B cell (primary cell): ENCODE measurements around the gene PALLD. TPM values are rescaled to one million over a fixed set of nuclear protein-coding genes. Genes with fewer than 3 reads are reported as not detected.

ENCODE experiments used
- ATAC-seq: fragments of 200-7000 bp; cut with Tn5 transposase; one replicate; pipeline ENCODE4 v1.10.0; 2021; ENCODE audit warnings: low read depth, mild to moderate bottlenecking, moderate number of reproducible peaks, moderate library complexity
- CTCF ChIA-PET: fragments of 350-600 bp; sonication (Branson Sonifier 250); formaldehyde crosslinking; loops from one replicate; lab custom pipeline; 2021; ENCODE audit warnings: antibody characterized with exemption, inconsistent platforms; lab: Charles Lee
- POLR2A ChIA-PET: fragments of 350-600 bp; sonication (Branson Sonifier 250); formaldehyde crosslinking; loops from one replicate; lab custom pipeline; 2021; ENCODE audit warnings: antibody characterized with exemption; lab: Charles Lee
- DNase-seq: peaks from one replicate; pipeline ENCODE4 v3.0.0; 2013
- H2AFZ ChIP-seq: 2 replicates; pipeline ENCODE4 v1.6.1; 2012; ENCODE audit warnings: mild to moderate bottlenecking, low read depth, low read length; ENCODE audit not compliant: insufficient read depth, poor library complexity, severe bottlenecking
- H3K27ac ChIP-seq, 2 donors: 1 replicate in 1 of 2; 2 replicates in 1 of 2; pipeline ENCODE4 v1.5.1; 2012 to 2013; ENCODE audit warnings: low read length in 2 of 2, mild to moderate bottlenecking in 2 of 2, moderate library complexity in 1 of 2
- H3K27me3 ChIP-seq, 4 experiments: fragments of 200-600 bp in 1 of 4; sonication (generic) in 1 of 4; replicated peaks in 1 of 4; 1 replicate in 2 of 4; 2 replicates in 2 of 4; pipeline versions ENCODE4 v1.6.1 to v1.7.0; 2013 to 2016; ENCODE audit warnings: low read length in 3 of 4, mild to moderate bottlenecking in 2 of 4, mixed read lengths in 1 of 4, moderate library complexity in 1 of 4; ENCODE audit not compliant: insufficient read depth in 4 of 4, control insufficient read depth in 3 of 4; ENCODE audit errors: control extremely low read depth in 1 of 4
- H3K36me3 ChIP-seq, 2 experiments: replicated peaks in 1 of 2; 1 replicate in 1 of 2; 2 replicates in 1 of 2; pipeline versions ENCODE4 v1.6.1 to v1.7.1; 2013; ENCODE audit warnings: low read length in 1 of 2; ENCODE audit not compliant: insufficient read depth in 2 of 2, control insufficient read depth in 1 of 2; ENCODE audit errors: control extremely low read depth in 1 of 2, extremely low read depth in 1 of 2
- H3K4me1 ChIP-seq, 2 donors: fragments of 200-600 bp in 1 of 2; sonication (generic) in 1 of 2; 1 replicate in 1 of 2; 2 replicates in 1 of 2; pipeline versions ENCODE4 v1.5.1 to v1.6.1; 2013 to 2017; ENCODE audit warnings: low read length in 2 of 2; ENCODE audit not compliant: control insufficient read depth in 2 of 2, insufficient read depth in 2 of 2
- H3K4me2 ChIP-seq: replicated peaks from 2 replicates; pipeline ENCODE3; 2012; ENCODE audit warnings: mild to moderate bottlenecking, low read depth, low read length; ENCODE audit not compliant: poor library complexity, severe bottlenecking
- H3K4me3 ChIP-seq, 5 experiments: fragments of 200-600 bp in 1 of 5; sonication (generic) in 1 of 5; 1 replicate in 3 of 5; 2 replicates in 2 of 5; pipeline versions ENCODE4 v1.5.1 to v1.7.0; 2011 to 2016; ENCODE audit warnings: low read length in 4 of 5, mild to moderate bottlenecking in 4 of 5, low read depth in 2 of 5, control low read depth in 1 of 5, moderate library complexity in 1 of 5; ENCODE audit not compliant: insufficient read depth in 1 of 5; ENCODE audit errors: control extremely low read depth in 1 of 5, extremely low read depth in 1 of 5
- H3K79me2 ChIP-seq: fragments of 200-600 bp; sonication (generic); one replicate; pipeline ENCODE4 v1.6.0; 2016; ENCODE audit warnings: low read length; ENCODE audit not compliant: control insufficient read depth, insufficient read depth
- H3K9ac ChIP-seq: fragments of 200-600 bp; sonication (generic); 2 replicates; pipeline ENCODE4 v1.6.1; 2017; ENCODE audit warnings: mild to moderate bottlenecking, low read length, moderate library complexity
- H3K9me3 ChIP-seq, 3 donors: one replicate each; pipeline versions ENCODE4 v1.6.1 to v1.7.1; 2013; ENCODE audit warnings: low read length in 2 of 3; ENCODE audit not compliant: control insufficient read depth in 2 of 3, insufficient read depth in 1 of 3; ENCODE audit errors: control extremely low read depth in 1 of 3
- H4K20me1 ChIP-seq: 2 replicates; pipeline ENCODE4 v1.6.0; 2012; ENCODE audit warnings: mild to moderate bottlenecking, low read length; ENCODE audit not compliant: insufficient read depth, control insufficient read depth, poor library complexity, severe bottlenecking
- H3K27ac Mint-ChIP-seq: one replicate; pipeline ENCODE4 v1.8.0; 2021; ENCODE audit warnings: mixed read lengths
- H3K27me3 Mint-ChIP-seq: one replicate; pipeline ENCODE4 v1.8.0; 2021; ENCODE audit warnings: mixed read lengths
- H3K4me1 Mint-ChIP-seq: one replicate; pipeline ENCODE4 v1.8.0; 2021; ENCODE audit warnings: mixed read lengths
- H3K4me3 Mint-ChIP-seq: one replicate; pipeline ENCODE4 v1.8.0; 2021; ENCODE audit warnings: mixed read lengths
- H3K9me3 Mint-ChIP-seq: one replicate; pipeline ENCODE4 v1.8.0; 2022; ENCODE audit warnings: mixed read lengths; ENCODE audit not compliant: insufficient read depth
- CTCF ChIP-seq: fragments of 200-600 bp; IDR thresholded peaks from one replicate; pipeline ENCODE4 v1.8.0; 2022; ENCODE audit warnings: antibody characterized with exemption, mild to moderate bottlenecking
- EZH2 ChIP-seq: IDR thresholded peaks from 2 replicates; pipeline ENCODE4 v1.6.1; 2012; ENCODE audit warnings: borderline replicate concordance, low read depth, mild to moderate bottlenecking, moderate library complexity, low read length; ENCODE audit not compliant: insufficient read depth, poor library complexity, severe bottlenecking
- WGBS: methylation state at CpG from one replicate; pipeline ENCODE4 v1.1.5; 2013; ENCODE audit warnings: missing lambda C conversion rate; ENCODE audit not compliant: insufficient coverage; 5-methylcytosine and 5-hydroxymethylcytosine counted together
- intact Hi-C: fragments of 100-400 bp; cut with micrococcal nuclease; formaldehyde crosslinking; loops from one replicate; pipeline ENCODE4 v1.10.0; 2022
- polyA plus RNA-seq: library from polyadenylated mRNA; depleted of rRNA; stranded (reverse); fragments of >200 nt; gene quantifications from 2 replicates; pipeline ENCODE4 v1.2.3, GENCODE V29; 2012
- total RNA-seq, 2 donors: library from RNA; stranded (reverse); fragments of 120-200 nt in 1 of 2; gene quantifications; 1 replicate in 1 of 2; 2 replicates in 1 of 2; pipeline versions ENCODE4 v1.2.3 to v1.2.4, GENCODE V29; 2013 to 2022

The PALLD gene
- total and polyA plus RNA-seq, 2 donors (not counting 1 experiment from before 2014, with no cell fraction given) = 0.63 to 0.71 TPM

GRCh38 chr4:168744021-168744420 lies 247.2 kb downstream of the PALLD start:
- H3K27ac ChIP-seq = no peak overlapping the region
- H2AFZ ChIP-seq = no peak overlapping the region
- Mint-ChIP-seq H3K4me3 (no peak overlapping the region), H3K27ac (no peak overlapping the region), H3K9me3 (no peaks in the 10 kb centered on the region), H3K4me1 (no peaks in the 10 kb centered on the region), H3K27me3 (peaks cover 6% of the 10 kb centered on the region)
- DNase-seq = no peak
- H3K79me2 ChIP-seq = no peaks in the 10 kb centered on the region
- WGBS = 81% methylated on average over 2 of the region's 5 CpGs
- POLR2A ChIA-PET = no interaction called here
- intact Hi-C loops = no loop called here
- no peaks in the 10 kb centered on the region for H3K4me1 ChIP-seq
- no peak overlapping the region for H3K4me3 ChIP-seq
- no peaks in the 10 kb centered on the region for H3K36me3 ChIP-seq
- H3K27me3 ChIP-seq = peaks cover 0 to 6% (median 2%) of the 10 kb centered on the region in 4 experiments
- TF ChIP-seq CTCF (no peak), EZH2 (no peak)
- no peaks in the 10 kb centered on the region for H4K20me1 ChIP-seq
- CTCF ChIA-PET = no interaction called here
- H3K9me3 ChIP-seq = no peaks in the 10 kb centered on the region
- no peak overlapping the region for H3K9ac ChIP-seq
- ATAC-seq = no peak
- no peak overlapping the region for H3K4me2 ChIP-seq

GRCh38 chr4:168748807-168749206 lies 252.0 kb downstream of the PALLD start:
- H3K27me3 Mint-ChIP-seq = peaks cover 6% of the 10 kb centered on the region
- no peak overlapping the region for H2AFZ ChIP-seq
- no peaks in the 10 kb centered on the region for H3K36me3 ChIP-seq
- H3K27ac ChIP-seq = no peak overlapping the region
- intact Hi-C loops = no loop called here
- H3K4me3 ChIP-seq = no peak overlapping the region
- no peaks in the 10 kb centered on the region for H3K79me2 ChIP-seq
- H3K9me3 Mint-ChIP-seq = no peaks in the 10 kb centered on the region
- H3K4me1 Mint-ChIP-seq = no peaks in the 10 kb centered on the region
- no peak for ATAC-seq
- H3K4me1 ChIP-seq = no peaks in the 10 kb centered on the region
- no peaks in the 10 kb centered on the region for H3K9me3 ChIP-seq
- TF ChIP-seq EZH2 (no peak), CTCF (no peak)
- no peak overlapping the region for H3K4me3 Mint-ChIP-seq
- peaks cover 0 to 3% (median 1%) of the 10 kb centered on the region in 4 experiments for H3K27me3 ChIP-seq
- no peak overlapping the region for H3K4me2 ChIP-seq
- ChIA-PET CTCF (no interaction called here), POLR2A (no interaction called here)
- no peak for DNase-seq
- H3K27ac Mint-ChIP-seq = no peak overlapping the region
- H4K20me1 ChIP-seq = no peaks in the 10 kb centered on the region
- 88% methylated on average over 1 of the region's 1 CpG for WGBS
- no peak overlapping the region for H3K9ac ChIP-seq
